Ascending aorta (tissue), 2 donors: ENCODE measurements around the gene RNF213. TPM values are rescaled to one million over a fixed set of nuclear protein-coding genes. Genes with fewer than 3 reads are reported as not detected.
"Not testable (repeated sequence)": the region's sequence is repeated elsewhere in the genome, so short reads cannot be mapped to it uniquely, and the experiment has no call there.

Source experiments
- DNase-seq, 2 donors: peaks; one replicate each; pipeline ENCODE4 v3.0.0-alpha.2; 2019; ENCODE audit warnings: low spot score in 2 of 2
- H3K27ac ChIP-seq, 2 donors: fragments of 200-600 bp; sonication (generic); one replicate each; pipeline ENCODE4 v1.5.1; 2016 to 2017; ENCODE audit warnings: mild to moderate bottlenecking in 1 of 2
- H3K27me3 ChIP-seq: fragments of 200-600 bp; sonication (generic); one replicate; pipeline ENCODE4 v1.5.1; 2017
- H3K36me3 ChIP-seq, 2 donors: fragments of 200-600 bp; sonication (generic); one replicate each; pipeline ENCODE4 v1.5.1; 2016
- H3K4me1 ChIP-seq, 2 donors: fragments of 200-600 bp; sonication (generic); one replicate each; pipeline ENCODE4 v1.5.1; 2016 to 2017; ENCODE audit warnings: mild to moderate bottlenecking in 1 of 2
- H3K4me3 ChIP-seq, 2 donors: fragments of 200-600 bp; sonication (generic); one replicate each; pipeline ENCODE4 v1.5.1; 2016 to 2017; ENCODE audit warnings: mild to moderate bottlenecking in 1 of 2
- H3K9me3 ChIP-seq, 2 donors: fragments of 200-600 bp; sonication (generic); one replicate each; pipeline ENCODE4 v1.5.1; 2016
- CTCF ChIP-seq, 3 experiments: fragments of 200-600 bp in 2 of 3; fragments of 450-650 bp in 1 of 3; sonication (generic) in 2 of 3; IDR thresholded peaks; one replicate each; pipeline ENCODE4 v1.5.1; 2016 to 2019; ENCODE audit warnings: antibody characterized with exemption in 3 of 3, mild to moderate bottlenecking in 1 of 3, moderate library complexity in 1 of 3
- intact Hi-C: fragments of 100-400 bp; cut with DNase I; formaldehyde crosslinking; loops from one replicate; pipeline ENCODE4 v1.15.1; 2023
- total RNA-seq: library from RNA; depleted of rRNA; stranded (reverse); fragments of >200 nt; gene quantifications from one replicate; pipeline ENCODE4 v1.1.0, GENCODE V29; 2016

Gene RNF213
- total RNA-seq, 1 donor from 2014 or later: 155 TPM

- DNase-seq: no peak
- peaks cover 84 to 96% of the 10 kb centered on the region in 2 donors for H3K36me3 ChIP-seq
- H3K27me3 ChIP-seq: no peaks in the 10 kb centered on the region
- H3K4me1 ChIP-seq: no peaks in the 10 kb centered on the region
- no peak overlapping the region for H3K27ac ChIP-seq
- no peaks in the 10 kb centered on the region for H3K9me3 ChIP-seq
- intact Hi-C loops: no loop called here
- no peak overlapping the region for H3K4me3 ChIP-seq
- no peak for TF ChIP-seq CTCF (IDR thresholded peaks at IDR 0.05)
These were observed 69.6 kb downstream of the RNF213 start for GRCh38 chr17:80330276-80330675.

GRCh38 chr17:80330938-80331337 is 70.3 kb downstream of the RNF213 start:
- peaks cover 91 to 96% of the 10 kb centered on the region in 2 donors for H3K36me3 ChIP-seq
- DNase-seq, H3K4me3 ChIP-seq, H3K27me3 ChIP-seq, H3K4me1 ChIP-seq, H3K27ac ChIP-seq, H3K9me3 ChIP-seq, intact Hi-C loops: not testable (repeated sequence)

- DNase-seq: no peak
- no peak overlapping the region for H3K4me3 ChIP-seq
- no peaks in the 10 kb centered on the region for H3K9me3 ChIP-seq
- no peaks in the 10 kb centered on the region for H3K4me1 ChIP-seq
- intact Hi-C loops: no loop called here
- peaks cover 95 to 97% of the 10 kb centered on the region in 2 donors for H3K36me3 ChIP-seq
- TF ChIP-seq CTCF (IDR thresholded peaks at IDR 0.05): no peak
- H3K27me3 ChIP-seq: no peaks in the 10 kb centered on the region
- no peak overlapping the region for H3K27ac ChIP-seq
These were observed 71.2 kb downstream of the RNF213 start for GRCh38 chr17:80331820-80332219.

- DNase-seq: no peak
- Histone ChIP-seq H3K4me3 (no peak overlapping the region), H3K27ac (no peak overlapping the region), H3K27me3 (no peaks in the 10 kb centered on the region), H3K9me3 (no peaks in the 10 kb centered on the region), H3K4me1 (no peaks in the 10 kb centered on the region), H3K36me3 (peaks cover 96 to 97% of the 10 kb centered on the region in 2 donors)
- no peak for TF ChIP-seq CTCF (IDR thresholded peaks at IDR 0.05)
- intact Hi-C loops: no loop called here
These were observed 76.7 kb downstream of the RNF213 start for GRCh38 chr17:80337195-80337895.

GRCh38 chr17:80339118-80339517 is 78.5 kb downstream of the RNF213 start:
- H3K4me3 ChIP-seq: no peak overlapping the region
- H3K27me3 ChIP-seq: no peaks in the 10 kb centered on the region
- DNase-seq: no peak
- intact Hi-C loops: no loop called here
- H3K4me1 ChIP-seq: no peaks in the 10 kb centered on the region
- H3K27ac ChIP-seq: no peak overlapping the region
- peaks cover 94 to 95% of the 10 kb centered on the region in 2 donors for H3K36me3 ChIP-seq
- H3K9me3 ChIP-seq: no peaks in the 10 kb centered on the region
- no peak for TF ChIP-seq CTCF (IDR thresholded peaks at IDR 0.05)

- Histone ChIP-seq H3K27me3 (no peaks in the 10 kb centered on the region), H3K4me1 (no peaks in the 10 kb centered on the region), H3K4me3 (no peak overlapping the region), H3K9me3 (no peaks in the 10 kb centered on the region), H3K36me3 (peaks cover 95 to 96% of the 10 kb centered on the region in 2 donors), H3K27ac (no peak overlapping the region)
- intact Hi-C loops: no loop called here
- TF ChIP-seq CTCF (IDR thresholded peaks at IDR 0.05): no peak
- no peak for DNase-seq
These were observed 79.2 kb downstream of the RNF213 start for GRCh38 chr17:80339731-80340456.
